OCI-LY7 (cell line): ENCODE results near the gene C14orf93.

Experiments
- EZH2phosphoT487 ChIP-seq: fragments of 200-600 bp; sonication (generic); IDR thresholded peaks from 2 replicates; pipeline ENCODE4 v1.6.1; 2018; ENCODE audit warnings: low read depth, borderline replicate concordance, mild to moderate bottlenecking, mixed run types, antibody characterized with exemption, low read length, moderate library complexity, mixed read lengths
- TF ChIP-seq, protein P1 (sequence below): fragments of 200-600 bp; sonication (generic); conservative IDR thresholded peaks from 2 replicates; pipeline ENCODE4 v1.5.1; 2014; ENCODE audit warnings: mild to moderate bottlenecking, antibody characterized with exemption, low read length, moderate library complexity, mixed read lengths

- TF ChIP-seq, protein P1, sequence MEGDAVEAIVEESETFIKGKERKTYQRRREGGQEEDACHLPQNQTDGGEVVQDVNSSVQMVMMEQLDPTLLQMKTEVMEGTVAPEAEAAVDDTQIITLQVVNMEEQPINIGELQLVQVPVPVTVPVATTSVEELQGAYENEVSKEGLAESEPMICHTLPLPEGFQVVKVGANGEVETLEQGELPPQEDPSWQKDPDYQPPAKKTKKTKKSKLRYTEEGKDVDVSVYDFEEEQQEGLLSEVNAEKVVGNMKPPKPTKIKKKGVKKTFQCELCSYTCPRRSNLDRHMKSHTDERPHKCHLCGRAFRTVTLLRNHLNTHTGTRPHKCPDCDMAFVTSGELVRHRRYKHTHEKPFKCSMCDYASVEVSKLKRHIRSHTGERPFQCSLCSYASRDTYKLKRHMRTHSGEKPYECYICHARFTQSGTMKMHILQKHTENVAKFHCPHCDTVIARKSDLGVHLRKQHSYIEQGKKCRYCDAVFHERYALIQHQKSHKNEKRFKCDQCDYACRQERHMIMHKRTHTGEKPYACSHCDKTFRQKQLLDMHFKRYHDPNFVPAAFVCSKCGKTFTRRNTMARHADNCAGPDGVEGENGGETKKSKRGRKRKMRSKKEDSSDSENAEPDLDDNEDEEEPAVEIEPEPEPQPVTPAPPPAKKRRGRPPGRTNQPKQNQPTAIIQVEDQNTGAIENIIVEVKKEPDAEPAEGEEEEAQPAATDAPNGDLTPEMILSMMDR, result no peak
- TF ChIP-seq EZH2phosphoT487, result no peak
Measured at GRCh38 chr14:23052182-23052623, 42.3 kb upstream of the C14orf93 start.
